Stimulated activated CD4-positive, alpha-beta T cell treated with anti-CD3 and anti-CD28 coated beads, Interleukin-2, amount 100 ng/mL, for 48 hours (primary cell): ENCODE measurements around the gene GKN2.
"Not testable (repeated sequence)": the region's sequence is repeated elsewhere in the genome, so short reads cannot be mapped to it uniquely, and the experiment has no call there.

ENCODE experiments used
- DNase-seq, 2 donors: peaks; one replicate each; pipeline ENCODE4 v3.0.0-alpha.2; 2020

Gene GKN2

DNA sequence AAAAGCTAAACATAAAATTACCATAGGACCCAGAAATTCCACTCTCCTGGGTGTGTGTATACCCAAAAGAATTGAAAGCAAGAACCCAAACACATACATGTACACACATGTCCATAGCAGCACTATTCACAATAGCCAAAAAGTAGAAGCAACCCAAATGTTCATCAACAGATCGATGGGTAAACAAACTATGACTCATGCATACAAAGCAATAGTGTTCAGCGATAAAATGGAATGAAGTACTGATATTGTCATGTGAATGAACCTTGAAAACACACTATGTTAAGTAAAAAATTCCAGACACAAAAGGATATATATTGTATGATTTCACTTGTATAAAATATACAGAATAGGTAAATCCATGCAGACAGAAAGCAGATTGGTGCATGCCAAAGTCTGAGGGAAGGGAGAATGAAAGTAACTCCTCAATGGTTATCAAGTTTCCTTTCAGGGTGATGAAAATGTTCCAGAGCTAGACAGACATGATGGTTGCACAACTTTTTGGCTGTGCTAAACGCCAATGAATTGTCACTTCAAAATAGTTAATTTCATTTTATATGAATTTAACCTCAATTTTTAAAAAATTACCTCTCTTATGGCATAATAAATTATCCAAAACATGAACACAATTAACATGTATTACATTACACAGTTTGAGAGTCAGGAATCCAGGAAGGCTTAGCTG lies 35.5 kb downstream of the GKN2 start:
- no peak for DNase-seq

DNA sequence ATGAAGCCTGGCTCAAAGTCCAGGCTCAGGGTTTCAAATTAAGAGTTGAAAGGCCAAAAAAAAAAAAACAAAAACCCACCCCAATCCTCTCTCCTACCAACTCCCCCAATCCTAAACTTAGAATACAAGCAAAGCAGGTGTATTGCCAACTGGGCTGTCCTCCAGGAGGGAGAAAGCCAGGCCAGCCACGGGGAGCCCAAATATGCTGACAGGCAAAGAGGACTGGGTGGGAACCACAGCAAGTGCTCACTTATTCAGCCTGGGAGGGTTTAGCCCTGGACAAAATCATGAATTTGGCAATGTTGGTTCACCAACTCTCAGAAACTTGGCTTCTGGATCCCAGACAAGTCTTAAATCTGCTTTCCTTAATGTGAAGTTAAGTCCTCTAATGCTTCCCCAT lies 36.5 kb downstream of the GKN2 start:
- no peak for DNase-seq

DNA sequence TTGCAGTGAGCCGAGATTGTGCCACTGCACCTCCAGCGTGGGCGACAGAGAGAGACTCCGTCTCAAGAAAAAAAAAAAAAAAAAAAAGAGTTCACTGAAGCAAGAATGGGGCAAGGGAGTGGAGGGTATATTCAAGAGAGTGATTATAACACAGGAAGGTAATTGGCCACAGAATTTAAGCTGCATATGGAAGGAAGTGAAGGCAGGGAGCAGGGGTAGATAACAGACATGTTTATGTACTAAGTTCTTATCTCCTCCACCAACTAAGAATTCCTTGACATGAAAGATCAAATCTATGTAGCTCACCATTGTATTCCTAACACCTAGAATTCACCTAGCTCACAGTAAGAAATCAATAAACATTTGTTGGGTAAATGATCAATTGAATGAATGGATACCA lies 37.3 kb downstream of the GKN2 start:
- DNase-seq, result no peak

DNA sequence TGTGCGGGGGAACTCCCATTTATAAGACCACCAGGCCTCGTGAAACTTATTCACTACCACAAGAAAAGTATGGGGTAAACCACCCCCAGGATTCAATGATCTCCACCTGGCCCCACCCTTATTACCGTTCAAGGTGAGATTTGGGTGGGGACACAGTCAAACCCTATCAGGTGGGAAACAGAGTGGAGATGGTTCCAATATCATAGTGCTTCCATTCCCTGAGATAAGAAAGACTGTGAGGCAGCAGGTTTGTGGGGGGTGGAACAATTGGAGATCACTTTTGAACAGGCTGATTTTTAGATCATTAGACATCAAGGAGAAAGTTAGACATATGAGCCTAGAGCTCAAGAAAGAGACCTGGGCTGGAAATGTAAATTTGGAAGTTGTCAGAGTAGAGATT lies 39.3 kb downstream of the GKN2 start:
- no peak for DNase-seq

DNA sequence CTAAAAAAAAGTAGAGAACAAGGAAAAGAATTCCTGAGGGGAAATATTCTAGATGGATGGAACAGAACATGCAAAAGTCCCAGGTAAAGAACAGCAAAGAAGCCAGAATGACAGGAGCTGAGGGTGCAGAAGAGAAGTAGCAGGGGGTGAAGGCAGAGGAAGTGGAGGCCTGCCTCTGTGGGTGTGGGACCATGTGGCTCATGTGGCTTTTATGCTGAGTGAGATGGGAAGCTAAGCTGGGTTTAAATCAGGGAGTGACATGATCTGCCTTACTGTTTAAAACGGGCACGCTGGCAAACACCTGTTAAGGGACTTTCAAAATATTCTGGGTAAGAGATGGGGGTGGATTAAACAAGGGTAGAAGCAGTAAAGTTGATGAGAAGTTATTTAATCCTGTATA lies 40.0 kb downstream of the GKN2 start:
- no peak for DNase-seq

DNA sequence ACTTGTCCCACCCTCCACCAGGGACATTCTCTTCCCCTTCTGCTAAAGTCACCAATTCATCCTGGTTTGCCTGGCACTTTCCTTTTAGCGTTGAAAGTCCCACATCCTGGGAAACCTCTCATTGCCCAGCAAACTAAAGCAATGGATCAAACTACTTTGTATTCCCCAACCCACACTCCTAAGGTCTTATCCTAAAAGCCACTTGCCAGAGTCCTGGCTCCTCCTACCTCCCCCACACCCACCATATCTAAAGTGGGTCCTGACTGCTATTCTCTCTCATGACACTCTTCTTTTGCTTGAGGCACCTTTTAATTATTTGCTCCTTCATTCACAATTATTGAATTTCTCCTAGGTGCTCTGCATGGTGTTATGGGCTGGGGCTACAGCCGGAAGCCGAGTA lies 40.6 kb downstream of the GKN2 start:
- DNase-seq, result no peak

DNA sequence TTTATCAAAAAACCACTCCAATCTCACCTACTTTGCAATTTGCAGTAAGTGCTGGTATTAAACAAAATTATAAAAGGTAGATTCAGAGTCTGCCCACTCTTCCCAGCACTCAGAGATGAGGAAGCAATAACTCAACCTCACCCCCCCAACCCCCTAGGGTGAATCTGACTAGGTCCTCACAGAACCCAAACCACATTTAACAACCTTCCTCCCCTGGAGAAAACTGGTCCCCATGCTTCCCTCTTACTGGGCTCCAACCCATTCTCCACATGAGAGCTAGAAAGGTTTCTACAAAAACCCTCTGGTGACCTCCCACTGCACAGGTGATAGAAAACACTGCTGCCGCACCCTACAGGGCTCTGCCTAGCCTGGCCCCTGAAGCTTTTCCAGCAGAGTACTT lies 41.0 kb downstream of the GKN2 start:
- no peak for DNase-seq

DNA sequence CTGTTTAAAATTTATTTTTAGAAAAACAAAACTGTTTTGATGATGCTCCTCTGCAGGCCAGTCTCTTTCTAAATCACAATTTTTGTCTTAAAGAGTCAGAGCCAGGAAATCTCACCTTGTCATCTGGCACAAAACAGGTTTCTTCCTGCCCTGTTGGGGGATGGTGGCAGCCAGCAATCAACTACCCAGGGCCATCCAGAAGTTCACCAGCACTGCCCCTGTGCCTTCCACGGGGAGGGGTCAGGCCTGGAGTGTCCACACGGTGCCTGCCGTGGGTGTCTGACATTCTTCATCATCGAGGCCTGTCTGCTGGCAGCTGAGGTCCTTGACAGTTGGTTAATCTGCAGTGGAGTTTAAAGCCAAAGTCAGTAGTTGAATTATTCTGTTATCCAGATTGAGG lies 41.4 kb downstream of the GKN2 start:
- DNase-seq, result no peak

DNA sequence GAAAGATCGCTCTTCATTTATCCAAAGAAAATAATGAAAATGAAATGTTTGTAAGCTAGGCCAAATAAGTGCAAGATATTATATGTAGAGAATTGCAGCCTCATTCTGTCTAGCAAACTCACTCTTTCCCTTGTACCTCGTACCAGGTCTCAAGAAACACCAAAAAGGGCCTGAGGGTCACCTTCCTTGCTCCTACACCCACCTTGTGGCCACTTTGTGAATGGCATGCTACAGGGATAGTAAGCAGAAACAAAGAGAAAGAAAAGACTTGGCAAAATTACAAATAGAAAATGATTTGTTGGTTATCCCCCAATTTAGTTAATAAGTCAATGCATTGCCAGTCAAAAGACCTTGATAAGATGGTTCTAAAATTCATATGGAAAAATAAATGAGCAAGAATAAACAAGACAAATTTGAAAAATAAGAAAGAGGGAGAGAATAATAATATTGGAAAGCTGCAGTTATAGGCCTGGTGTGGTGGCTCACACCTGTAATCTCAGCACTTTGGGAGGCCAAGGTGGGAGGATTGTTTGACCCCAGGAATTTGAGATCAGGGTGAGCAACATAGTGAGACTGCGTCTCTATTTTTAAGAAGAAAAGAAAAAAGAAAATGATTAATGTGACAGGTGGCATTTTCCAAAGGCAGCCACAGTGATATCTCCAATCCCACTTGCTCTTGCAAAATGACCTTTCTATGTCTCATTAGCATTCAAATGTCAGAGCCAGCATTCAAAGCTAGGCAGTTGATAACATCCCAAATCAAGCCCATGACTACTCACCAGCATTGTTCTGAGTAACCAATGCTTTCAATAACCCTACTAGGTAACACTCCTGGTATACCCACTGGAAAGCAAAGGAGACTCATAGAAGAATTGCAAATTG lies 42.7 kb downstream of the GKN2 start:
- DNase-seq, result peak; percentile 72 to 77

DNA sequence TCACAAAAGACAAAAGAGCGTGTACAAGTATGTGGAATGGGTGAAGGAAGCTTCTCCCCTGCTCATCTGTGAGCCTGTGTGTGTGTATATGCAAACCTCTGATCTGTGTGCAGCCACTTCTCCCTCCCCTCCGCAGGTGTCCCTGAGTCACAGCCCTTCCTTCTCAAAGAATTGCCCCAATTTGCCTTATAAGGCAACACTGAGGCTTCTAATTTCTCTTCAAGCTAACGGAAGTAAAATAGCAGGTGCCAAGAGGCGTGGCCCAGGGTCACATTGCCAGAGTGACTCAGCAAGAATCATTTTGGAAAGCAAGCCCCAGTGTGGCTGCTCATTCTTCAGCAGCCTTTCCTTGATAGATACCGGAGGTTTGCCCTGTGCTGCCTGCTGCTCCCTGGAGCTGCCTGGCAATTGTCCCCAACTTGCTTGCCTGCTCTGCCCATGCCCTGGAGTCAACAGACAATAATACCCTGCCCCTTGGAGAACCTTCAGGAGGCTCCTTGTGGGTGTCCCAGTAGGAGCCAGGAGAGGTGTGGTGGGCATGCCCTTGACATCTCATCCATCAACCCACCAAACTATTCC lies 44.2 kb downstream of the GKN2 start:
- peak; percentile 64 to 65 for DNase-seq

DNA sequence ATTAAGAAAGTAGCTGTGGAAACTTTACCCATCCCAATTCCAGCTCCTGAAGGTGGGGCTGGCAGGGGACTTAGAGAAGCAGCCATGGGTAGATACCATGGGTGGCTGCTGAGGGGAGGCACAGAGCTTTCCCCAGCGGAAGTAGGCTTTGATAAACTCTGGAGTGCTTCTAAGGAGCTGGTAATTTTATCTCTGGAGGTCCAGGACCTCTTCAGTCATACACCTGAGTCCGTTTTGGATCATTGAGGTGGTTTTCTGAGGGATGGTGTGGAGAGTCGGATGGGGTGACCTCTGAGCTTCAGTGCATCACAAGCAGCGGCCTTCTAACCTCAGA lies 44.8 kb downstream of the GKN2 start:
- DNase-seq, result no peak

DNA sequence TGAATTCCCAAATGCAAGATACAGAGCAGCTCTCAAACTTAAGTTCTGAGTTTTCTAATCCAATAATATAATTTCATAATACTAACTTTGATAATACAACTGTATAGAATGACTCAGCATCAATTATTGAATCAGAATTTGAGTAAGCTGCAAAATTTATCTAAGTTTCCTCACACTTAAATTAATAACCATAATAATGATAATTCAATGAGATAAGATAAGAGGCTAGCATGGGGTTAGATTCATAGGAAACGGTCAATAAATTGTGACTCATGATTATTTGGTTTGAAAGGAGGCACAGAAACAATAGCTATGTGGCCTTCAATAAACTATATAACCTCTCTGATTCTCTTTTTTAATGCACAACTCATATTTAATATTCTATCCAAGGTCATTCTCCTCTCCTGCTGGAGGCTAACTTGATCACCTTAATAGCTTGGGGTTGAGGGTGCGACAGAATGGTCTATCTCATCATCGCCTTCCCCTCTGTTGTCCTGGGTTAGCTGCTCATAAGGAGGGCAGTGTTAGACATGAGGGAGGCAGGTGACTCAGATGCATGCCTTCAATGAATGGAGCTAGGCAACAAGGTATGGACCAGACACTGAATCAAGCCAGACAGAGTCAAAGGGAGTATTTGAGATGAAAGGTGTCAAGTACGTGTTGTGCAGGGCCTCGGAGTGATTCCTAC lies 45.3 kb downstream of the GKN2 start:
- no peak for DNase-seq

DNA sequence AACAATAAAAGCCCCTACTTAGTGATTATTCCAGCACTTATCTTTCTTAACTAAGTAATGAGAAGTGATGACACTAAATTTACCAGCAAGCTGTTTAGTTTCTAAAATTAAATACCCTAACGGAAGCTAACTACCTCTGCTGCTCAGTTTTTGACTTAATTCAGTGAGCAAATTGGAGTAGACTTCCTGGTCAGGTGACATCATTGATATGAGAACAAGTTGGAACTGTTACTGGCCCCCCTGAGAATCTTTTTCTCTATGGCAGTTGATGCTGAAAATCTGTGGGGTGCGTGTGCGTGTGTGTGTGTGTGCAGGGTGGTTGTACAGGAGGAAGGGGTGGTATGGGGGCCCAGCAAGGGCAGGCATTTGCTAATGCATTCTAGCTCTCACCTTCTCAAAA lies 46.0 kb downstream of the GKN2 start:
- DNase-seq, result no peak

DNA sequence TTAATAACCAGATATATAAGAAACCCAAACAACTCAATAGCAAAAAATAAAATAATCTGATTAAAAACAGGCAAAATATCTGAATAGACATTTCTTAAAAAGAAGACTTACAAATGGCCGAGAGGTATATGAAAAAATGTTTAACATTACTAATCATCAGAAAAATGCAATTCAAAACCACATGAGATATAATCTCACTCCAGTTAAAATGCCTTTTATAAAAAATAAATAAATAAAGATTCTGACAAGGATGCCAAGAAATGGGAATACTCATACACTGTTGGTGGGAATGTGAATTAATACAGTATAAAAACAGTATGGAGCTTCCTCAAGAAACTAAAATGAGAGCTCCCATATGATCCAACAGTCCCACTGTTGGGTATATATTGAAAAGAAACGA lies 47.6 kb downstream of the GKN2 start:
- no peak for DNase-seq

DNA sequence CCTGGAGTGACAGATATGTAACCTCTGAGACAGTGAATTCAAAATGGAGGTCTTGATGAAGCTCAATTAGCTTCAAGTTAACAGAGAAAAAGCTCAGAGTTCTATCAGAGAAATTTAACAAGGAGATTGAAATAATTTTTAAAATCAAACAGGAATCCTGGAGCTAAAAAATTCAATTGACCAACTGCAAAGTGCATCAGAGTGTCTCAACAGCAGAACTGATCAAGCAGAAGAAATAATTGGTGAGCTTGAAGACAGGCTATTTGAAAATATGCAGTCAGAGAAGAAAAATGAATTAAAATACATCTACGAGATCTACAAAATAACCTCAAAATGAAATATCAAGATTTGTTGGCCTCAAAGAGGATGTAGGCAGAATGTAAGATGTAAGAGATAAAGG lies 51.1 kb downstream of the GKN2 start:
- DNase-seq, result no peak

DNA sequence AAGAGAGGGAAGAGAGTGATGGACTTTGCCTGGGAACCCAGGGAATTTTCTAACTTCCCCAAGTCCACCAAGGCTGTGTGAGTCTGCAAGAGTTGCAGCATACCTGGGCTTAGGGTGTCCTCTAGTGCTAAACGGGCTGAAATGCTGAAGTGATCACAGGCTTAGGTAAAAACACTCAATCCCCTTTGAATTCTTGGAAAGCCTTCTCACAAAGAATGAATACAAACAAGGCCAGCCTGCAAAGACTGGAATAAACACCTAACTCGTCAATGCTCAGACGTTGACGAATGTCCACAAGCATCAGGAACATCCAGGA lies 51.5 kb downstream of the GKN2 start:
- no peak for DNase-seq

DNA sequence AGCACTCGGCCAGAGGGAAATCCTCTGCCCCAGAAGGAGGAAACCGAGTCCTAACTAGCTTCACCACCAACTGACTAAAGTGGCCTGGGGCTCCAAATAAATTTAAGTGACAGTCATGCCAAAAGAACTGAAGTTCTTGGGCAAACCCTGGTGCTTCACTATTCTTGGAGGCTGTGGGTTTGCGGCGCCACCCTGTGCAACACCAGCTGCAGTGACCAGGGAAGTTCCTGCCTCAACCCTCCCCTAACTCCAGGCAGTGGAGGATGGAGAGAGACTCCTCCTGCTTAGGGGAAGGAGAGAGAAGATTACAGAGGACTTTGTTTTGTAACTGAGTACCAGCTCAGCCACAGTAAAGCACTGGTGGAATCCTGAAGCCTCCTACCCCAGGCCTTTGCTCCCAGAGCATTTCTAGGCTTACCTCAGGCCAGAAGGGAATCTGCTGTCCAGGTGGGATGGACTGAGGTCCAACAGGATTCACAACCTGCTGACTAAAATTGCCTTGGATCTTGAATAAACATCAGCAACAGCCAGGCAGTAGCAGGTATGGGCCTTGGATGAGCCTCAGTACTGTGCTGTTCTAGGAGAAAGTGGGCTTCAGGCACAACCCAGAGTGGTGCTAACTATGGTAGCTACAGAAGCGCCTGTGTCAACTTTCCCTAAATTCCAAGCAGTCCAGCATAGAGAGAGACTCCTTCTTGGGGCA lies 52.0 kb downstream of the GKN2 start:
- DNase-seq, result no peak

DNA sequence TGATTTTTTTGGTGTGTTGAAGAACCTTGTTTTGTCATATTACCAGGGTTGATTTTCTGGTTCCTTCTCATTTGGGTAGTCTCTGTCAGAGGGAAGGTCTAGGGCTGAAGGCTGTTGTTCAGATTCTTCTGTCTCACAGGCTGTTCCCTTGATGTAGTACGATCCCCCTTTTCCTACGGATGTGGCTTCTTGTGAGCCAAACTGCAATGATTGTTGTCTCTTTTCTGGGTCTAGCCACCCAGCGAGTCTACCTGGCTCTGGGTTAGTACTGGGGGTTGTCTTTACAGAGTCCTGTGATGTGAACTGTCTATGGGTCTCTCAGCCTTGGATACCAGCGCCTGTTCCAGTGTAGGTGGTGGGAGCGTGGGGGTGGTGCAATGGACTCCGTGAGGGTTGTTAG lies 56.7 kb downstream of the GKN2 start:
- DNase-seq, result not testable (repeated sequence)
